Keratinocyte (primary cell): ENCODE data around the gene DCDC2. TPM values are rescaled to one million over a fixed set of nuclear protein-coding genes. Genes with fewer than 3 reads are reported as not detected.

Experiments
- DNase-seq: peaks from one replicate; pipeline ENCODE4 v3.0.0-alpha.2; 2011; ENCODE audit warnings: low read depth, missing footprints, low spot score
- FAIRE-seq: peaks from 2 replicates; lab custom pipeline; 2011; peaks lifted over from hg19 to GRCh38; lab: Jason Lieb, UNC
- H2AFZ ChIP-seq: 2 replicates; pipeline ENCODE4 v1.6.0; 2012; ENCODE audit warnings: low read length, control low read depth, inconsistent platforms; ENCODE audit not compliant: control insufficient read depth
- H3K27ac ChIP-seq: 2 replicates; pipeline ENCODE4 v1.5.1; 2011; ENCODE audit warnings: low read length; ENCODE audit not compliant: control insufficient read depth, insufficient read depth
- H3K27me3 ChIP-seq: 3 replicates; pipeline ENCODE4 v1.6.0; 2011; ENCODE audit warnings: low read length; ENCODE audit not compliant: control insufficient read depth, insufficient read depth; ENCODE audit errors: extremely low read depth
- H3K36me3 ChIP-seq, 2 experiments: 2 replicates in 1 of 2; 3 replicates in 1 of 2; pipeline ENCODE4 v1.5.1; 2011; ENCODE audit warnings: low read length in 2 of 2, mild to moderate bottlenecking in 1 of 2; ENCODE audit not compliant: control insufficient read depth in 2 of 2, insufficient read depth in 2 of 2; ENCODE audit errors: extremely low read depth in 1 of 2
- H3K4me1 ChIP-seq: 3 replicates; pipeline ENCODE4 v1.5.1; 2011; ENCODE audit warnings: low read length; ENCODE audit not compliant: control insufficient read depth, insufficient read depth; ENCODE audit errors: extremely low read depth
- H3K4me2 ChIP-seq: 3 replicates; pipeline ENCODE4 v1.6.0; 2011; ENCODE audit warnings: low read depth, low read length; ENCODE audit not compliant: control insufficient read depth, insufficient read depth; ENCODE audit errors: extremely low read depth
- H3K4me3 ChIP-seq, 3 experiments: fragments of 200-600 bp in 1 of 3; sonication (generic) in 1 of 3; 2 replicates in 2 of 3; 3 replicates in 1 of 3; pipeline ENCODE4 v1.5.1; 2011 to 2016; ENCODE audit warnings: low read length in 3 of 3, mild to moderate bottlenecking in 3 of 3, control low read depth in 2 of 3, inconsistent platforms in 1 of 3, low read depth in 1 of 3, mixed read lengths in 1 of 3, mixed run types in 1 of 3, moderate library complexity in 1 of 3; ENCODE audit not compliant: control insufficient read depth in 2 of 3, insufficient read depth in 2 of 3; ENCODE audit errors: extremely low read depth in 1 of 3
- H3K79me2 ChIP-seq: 2 replicates; pipeline ENCODE4 v1.6.0; 2012; ENCODE audit warnings: low read length; ENCODE audit not compliant: control insufficient read depth, insufficient read depth
- H3K9ac ChIP-seq: 3 replicates; pipeline ENCODE4 v1.6.0; 2011; ENCODE audit warnings: low read length; ENCODE audit not compliant: control insufficient read depth, insufficient read depth; ENCODE audit errors: extremely low read depth
- H3K9me1 ChIP-seq: 3 replicates; pipeline ENCODE4 v1.6.0; 2011; ENCODE audit warnings: low read length; ENCODE audit not compliant: control insufficient read depth, insufficient read depth; ENCODE audit errors: extremely low read depth
- H3K9me3 ChIP-seq: 2 replicates; pipeline ENCODE4 v1.5.1; 2012; ENCODE audit warnings: low read depth, low read length; ENCODE audit not compliant: control insufficient read depth
- H4K20me1 ChIP-seq: 3 replicates; pipeline ENCODE4 v1.6.0; 2011; ENCODE audit warnings: low read length; ENCODE audit not compliant: control insufficient read depth, insufficient read depth; ENCODE audit errors: extremely low read depth
- EZH2 ChIP-seq: IDR thresholded peaks from one replicate; pipeline ENCODE4 v1.6.1; 2012; ENCODE audit warnings: inconsistent platforms, mild to moderate bottlenecking, low read length, moderate library complexity
- dilution Hi-C: fragments of 300-500 bp; cut with MboI; formaldehyde crosslinking; loops from one replicate; pipeline ENCODE4 v1.7.0; 2020; ENCODE audit warnings: low sequenced_read_pairs; ENCODE audit not compliant: extremely low pct_ligation_motif_present
- polyA minus RNA-seq, 3 experiments: library from RNA; depleted of rRNA, polyadenylated mRNA; stranded (reverse); fragments of >200 nt; gene quantifications; 1 replicate in 1 of 3; 2 replicates in 1 of 3; 3 replicates in 1 of 3; pipeline ENCODE4 v1.2.3, GENCODE V29; 2011
- polyA plus RNA-seq, 5 experiments: library from polyadenylated mRNA; depleted of rRNA in 3 of 5; stranded (reverse) in 3 of 5; stranded (forward) in 1 of 5; unstranded in 1 of 5; fragments of >200 nt; gene quantifications; 1 replicate in 1 of 5; 2 replicates in 3 of 5; 3 replicates in 1 of 5; pipeline versions ENCODE4 v1.2.1 to v1.2.3, GENCODE V29; 2011 to 2012; ENCODE audit warnings: missing spikeins in 2 of 5, low read depth in 1 of 5, low replicate concordance in 1 of 5
- TF ChIP-seq, protein P1 (sequence below), 3 experiments: IDR thresholded peaks in 1 of 3; conservative IDR thresholded peaks in 1 of 3; optimal IDR thresholded peaks in 1 of 3; 2 replicates in 2 of 3; 3 replicates in 1 of 3; pipeline versions ENCODE3 to v1.5.1; 2011; ENCODE audit warnings: low read length in 3 of 3, mild to moderate bottlenecking in 3 of 3, moderate library complexity in 2 of 3, control low read depth in 1 of 3, inconsistent platforms in 1 of 3; ENCODE audit not compliant: insufficient read depth in 2 of 3; ENCODE audit errors: extremely low read depth in 1 of 3

DCDC2 gene
- polyA plus RNA-seq = 0.03 to 0.10 TPM (median 0.08 TPM) in 3 replicates
- 0.62 TPM for polyA plus RNA-seq (2011; ENCODE audit: low read depth)
- polyA plus RNA-seq (2011; cell fraction: cytosol; rRNA removed) = 0.04 and 0.05 TPM in 2 replicates
- polyA plus RNA-seq (2011; cell fraction: nucleus; rRNA removed) = 0.04 and 0.05 TPM in 2 replicates
- polyA plus RNA-seq (2012; ENCODE audit: low replicate concordance) = 0.05 and 0.23 TPM in 2 replicates
- polyA minus RNA-seq = 0.06 TPM in 1 of 3 replicates, not detected in the others
- not detected for polyA minus RNA-seq (2011; cell fraction: cytosol; rRNA and poly(A)+ RNA removed)
- not detected in 2 replicates for polyA minus RNA-seq (2011; cell fraction: nucleus; rRNA and poly(A)+ RNA removed)

DNA sequence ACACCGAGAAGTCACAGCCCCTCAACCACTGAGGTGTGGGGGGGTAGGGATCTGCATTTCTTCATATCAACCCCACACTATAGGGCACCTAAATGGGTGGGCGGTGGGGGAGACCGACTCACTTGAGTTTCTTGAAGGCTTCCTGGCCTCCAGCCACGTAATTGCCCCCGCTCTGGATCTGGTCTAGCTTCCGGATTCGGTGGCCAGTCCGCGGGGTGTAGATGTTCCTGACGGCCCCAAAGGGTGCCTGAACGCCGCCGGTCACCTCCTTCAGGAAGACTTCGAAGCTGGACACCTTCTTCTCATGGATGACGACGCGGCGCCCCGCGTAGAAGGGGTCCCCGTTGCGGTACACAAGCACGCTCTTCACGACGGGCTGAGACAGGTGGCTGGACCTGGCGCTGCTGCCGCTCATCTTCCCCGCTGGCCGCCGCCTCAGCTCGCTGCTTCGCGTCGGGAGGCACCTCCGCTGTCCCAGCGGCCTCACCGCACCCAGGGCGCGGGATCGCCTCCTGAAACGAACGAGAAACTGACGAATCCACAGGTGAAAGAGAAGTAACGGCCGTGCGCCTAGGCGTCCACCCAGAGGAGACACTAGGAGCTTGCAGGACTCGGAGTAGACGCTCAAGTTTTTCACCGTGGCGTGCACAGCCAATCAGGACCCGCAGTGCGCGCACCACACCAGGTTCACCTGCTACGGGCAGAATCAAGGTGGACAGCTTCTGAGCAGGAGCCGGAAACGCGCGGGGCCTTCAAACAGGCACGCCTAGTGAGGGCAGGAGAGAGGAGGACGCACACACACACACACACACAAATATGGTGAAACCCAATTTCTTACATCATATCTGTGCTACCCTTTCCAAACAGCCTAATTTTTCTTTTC, at the start of gene DCDC2:
DCDC2 (minus strand) TSS at position 724 of the 883 bp plus-strand sequence; CDS start at position 415, 309 bp downstream.
- H3K36me3 ChIP-seq = no peaks in the 10 kb centered on the region
- H3K9ac ChIP-seq = peak within 1 kb of the TSS; percentile 28
- dilution Hi-C loops = no loop called here
- peak; percentile 26 for FAIRE-seq
- H2AFZ ChIP-seq = peak within 1 kb of the TSS; percentile 82
- H4K20me1 ChIP-seq = no peaks in the 10 kb centered on the region
- peak within 1 kb of the TSS; percentile 65 for H3K4me2 ChIP-seq
- H3K9me3 ChIP-seq = no peaks in the 10 kb centered on the region
- no peak within 1 kb of the TSS for H3K27ac ChIP-seq
- H3K4me3 ChIP-seq = peak within 1 kb of the TSS; percentile 23 to 54 (median 35)
- TF ChIP-seq, protein P1, sequence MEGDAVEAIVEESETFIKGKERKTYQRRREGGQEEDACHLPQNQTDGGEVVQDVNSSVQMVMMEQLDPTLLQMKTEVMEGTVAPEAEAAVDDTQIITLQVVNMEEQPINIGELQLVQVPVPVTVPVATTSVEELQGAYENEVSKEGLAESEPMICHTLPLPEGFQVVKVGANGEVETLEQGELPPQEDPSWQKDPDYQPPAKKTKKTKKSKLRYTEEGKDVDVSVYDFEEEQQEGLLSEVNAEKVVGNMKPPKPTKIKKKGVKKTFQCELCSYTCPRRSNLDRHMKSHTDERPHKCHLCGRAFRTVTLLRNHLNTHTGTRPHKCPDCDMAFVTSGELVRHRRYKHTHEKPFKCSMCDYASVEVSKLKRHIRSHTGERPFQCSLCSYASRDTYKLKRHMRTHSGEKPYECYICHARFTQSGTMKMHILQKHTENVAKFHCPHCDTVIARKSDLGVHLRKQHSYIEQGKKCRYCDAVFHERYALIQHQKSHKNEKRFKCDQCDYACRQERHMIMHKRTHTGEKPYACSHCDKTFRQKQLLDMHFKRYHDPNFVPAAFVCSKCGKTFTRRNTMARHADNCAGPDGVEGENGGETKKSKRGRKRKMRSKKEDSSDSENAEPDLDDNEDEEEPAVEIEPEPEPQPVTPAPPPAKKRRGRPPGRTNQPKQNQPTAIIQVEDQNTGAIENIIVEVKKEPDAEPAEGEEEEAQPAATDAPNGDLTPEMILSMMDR (optimal IDR thresholded peaks at IDR 0.05 in 1 of 3, IDR thresholded peaks at IDR 0.05 in 1 of 3, conservative IDR thresholded peaks at IDR 0.05 in 1 of 3; ENCODE audit: extremely low read depth in 1 of 3, insufficient read depth in 2 of 3, low read length in 3 of 3) = no peak
- peak; percentile 62 for TF ChIP-seq EZH2
- H3K4me1 ChIP-seq = peaks cover 11% of the 10 kb centered on the region
- H3K79me2 ChIP-seq = no peaks in the 10 kb centered on the region
- no peaks in the 10 kb centered on the region for H3K9me1 ChIP-seq
- peaks cover 14% of the 10 kb centered on the region for H3K27me3 ChIP-seq
- no peak for DNase-seq

DNA sequence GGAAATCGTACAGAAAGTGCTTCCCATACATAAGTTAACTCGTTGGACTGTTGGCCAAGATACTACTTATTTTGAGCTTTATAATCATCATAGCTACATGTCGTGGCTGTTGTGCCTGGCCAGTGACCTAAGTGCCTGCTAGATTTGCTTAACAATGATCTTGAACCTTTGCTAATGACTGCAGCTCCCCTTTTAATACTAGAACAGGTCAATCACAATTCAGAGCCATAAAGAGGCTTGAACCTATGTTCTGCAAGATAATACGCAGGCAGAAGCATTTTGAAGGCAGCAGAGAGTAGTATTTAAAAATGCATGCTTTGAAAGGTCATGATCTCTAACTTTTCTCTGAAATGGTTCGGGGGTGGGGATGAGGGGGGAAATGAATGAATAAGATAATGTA, 47.4 kb upstream of the DCDC2 start:
- DNase-seq (no peak), FAIRE-seq (no peak)
- TF ChIP-seq, protein P1 (optimal IDR thresholded peaks at IDR 0.05 in 1 of 3, IDR thresholded peaks at IDR 0.05 in 1 of 3, conservative IDR thresholded peaks at IDR 0.05 in 1 of 3; ENCODE audit: extremely low read depth in 1 of 3, insufficient read depth in 2 of 3, low read length in 3 of 3) = no peak
- no peak for TF ChIP-seq EZH2
- H3K36me3 ChIP-seq = peaks cover 4 to 5% of the 10 kb centered on the region in 2 experiments
- no peaks in the 10 kb centered on the region for H3K9me1 ChIP-seq
- H3K4me1 ChIP-seq = peaks cover 8% of the 10 kb centered on the region
- dilution Hi-C loops = no loop called here
- no peak overlapping the region for H2AFZ ChIP-seq
- no peak overlapping the region for H3K9ac ChIP-seq
- H4K20me1 ChIP-seq = no peaks in the 10 kb centered on the region
- no peak overlapping the region for H3K4me3 ChIP-seq
- no peak overlapping the region for H3K4me2 ChIP-seq
- no peak overlapping the region for H3K27ac ChIP-seq
- H3K27me3 ChIP-seq = no peaks in the 10 kb centered on the region
- H3K9me3 ChIP-seq = no peaks in the 10 kb centered on the region
- H3K79me2 ChIP-seq = peaks cover 30% of the 10 kb centered on the region
